Loucy (cell line): ENCODE data around the gene TJAP1.

Source experiments
- H2AFZ ChIP-seq: fragments of 200-600 bp; sonication (generic); 2 replicates; pipeline ENCODE4 v1.6.0; 2016; ENCODE audit warnings: antibody characterized with exemption, mild to moderate bottlenecking, low read length, moderate library complexity
- H3F3A ChIP-seq: fragments of 200-600 bp; 2 replicates; pipeline ENCODE4 v1.6.0; 2016; ENCODE audit warnings: antibody characterized with exemption, low read depth, mild to moderate bottlenecking
- H3K27me3 ChIP-seq: fragments of 200-600 bp; sonication (generic); 2 replicates; pipeline ENCODE4 v1.6.1; 2014; ENCODE audit warnings: low read length, mild to moderate bottlenecking; ENCODE audit not compliant: insufficient read depth, poor library complexity, severe bottlenecking
- H3K36me3 ChIP-seq: fragments of 200-600 bp; sonication (generic); 2 replicates; pipeline ENCODE4 v1.6.1; 2016; ENCODE audit warnings: low read length; ENCODE audit not compliant: insufficient read depth
- H3K4me1 ChIP-seq: fragments of 200-600 bp; sonication (generic); 2 replicates; pipeline ENCODE4 v1.5.1; 2014; ENCODE audit warnings: low read length, mild to moderate bottlenecking; ENCODE audit not compliant: insufficient read depth, poor library complexity, severe bottlenecking
- H3K4me2 ChIP-seq: fragments of 200-600 bp; sonication (generic); 2 replicates; pipeline ENCODE4 v1.6.0; 2014; ENCODE audit warnings: antibody characterized with exemption, low read length, low read depth, mild to moderate bottlenecking; ENCODE audit not compliant: poor library complexity, severe bottlenecking
- H3K4me3 ChIP-seq: fragments of 200-600 bp; sonication (generic); 2 replicates; pipeline ENCODE4 v1.5.1; 2014; ENCODE audit warnings: low read length, mild to moderate bottlenecking, mixed read lengths; ENCODE audit not compliant: poor library complexity, severe bottlenecking
- H3K79me2 ChIP-seq: fragments of 200-600 bp; sonication (generic); 2 replicates; pipeline ENCODE4 v1.6.1; 2014; ENCODE audit warnings: low read length; ENCODE audit not compliant: insufficient read depth
- H3K9ac ChIP-seq: fragments of 200-600 bp; sonication (generic); 2 replicates; pipeline ENCODE4 v1.6.0; 2014; ENCODE audit warnings: mild to moderate bottlenecking, low read depth, low read length, moderate library complexity; ENCODE audit not compliant: poor library complexity, severe bottlenecking
- H3K9me2 ChIP-seq: fragments of 200-600 bp; sonication (generic); replicated peaks from 2 replicates; pipeline ENCODE4 v1.6.1; 2016; ENCODE audit warnings: low read depth, low read length, mixed read lengths
- H3K9me3 ChIP-seq: fragments of 200-600 bp; sonication (generic); 2 replicates; pipeline ENCODE4 v1.6.1; 2014; ENCODE audit warnings: mild to moderate bottlenecking, antibody characterized with exemption, low read length, low read depth; ENCODE audit not compliant: insufficient read depth
- H4K20me1 ChIP-seq: fragments of 200-600 bp; sonication (generic); 2 replicates; pipeline ENCODE4 v1.6.0; 2014; ENCODE audit warnings: antibody characterized with exemption, low read length, mild to moderate bottlenecking; ENCODE audit not compliant: insufficient read depth, poor library complexity, severe bottlenecking
- CTCF ChIP-seq: fragments of 200-600 bp; sonication (generic); conservative IDR thresholded peaks from 2 replicates; pipeline ENCODE4 v1.5.1; 2014; ENCODE audit warnings: mild to moderate bottlenecking, antibody characterized with exemption, low read length
- EZH2phosphoT487 ChIP-seq: fragments of 200-600 bp; IDR thresholded peaks from 2 replicates; pipeline ENCODE4 v1.6.1; 2018; ENCODE audit warnings: antibody characterized with exemption, mild to moderate bottlenecking, moderate library complexity, borderline replicate concordance

TJAP1 gene

DNA sequence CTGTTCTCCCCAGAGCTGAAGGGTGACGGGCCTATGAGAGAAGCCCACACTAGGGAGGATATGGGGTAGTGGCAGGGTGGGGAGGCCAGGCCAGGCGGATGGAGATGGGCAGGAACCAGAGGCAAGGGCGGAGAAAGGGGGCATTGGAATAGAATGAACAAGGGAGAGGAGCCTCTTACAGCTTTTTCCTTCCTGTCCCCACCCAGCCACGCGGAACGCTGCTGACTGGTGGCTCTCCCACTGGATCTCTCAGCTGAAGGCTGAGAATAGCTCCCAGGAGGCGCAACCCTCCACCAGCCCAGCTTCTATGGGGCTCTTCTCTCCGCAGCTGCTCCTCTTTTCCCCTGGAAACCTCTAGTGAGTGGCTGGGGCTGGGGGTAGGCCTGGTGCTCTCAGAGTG is 32.8 kb upstream of the TJAP1 start:
- no peaks in the 10 kb centered on the region for H3K9me2 ChIP-seq
- no peak overlapping the region for H3K9ac ChIP-seq
- TF ChIP-seq EZH2phosphoT487 = no peak
- no peak for TF ChIP-seq CTCF
- no peak overlapping the region for H2AFZ ChIP-seq
- no peaks in the 10 kb centered on the region for H4K20me1 ChIP-seq
- no peaks in the 10 kb centered on the region for H3K4me1 ChIP-seq
- H3K4me2 ChIP-seq = no peak overlapping the region
- H3K27me3 ChIP-seq = no peaks in the 10 kb centered on the region
- no peak overlapping the region for H3K4me3 ChIP-seq
- no peaks in the 10 kb centered on the region for H3K9me3 ChIP-seq
- no peaks in the 10 kb centered on the region for H3K36me3 ChIP-seq
- no peaks in the 10 kb centered on the region for H3F3A ChIP-seq
- no peaks in the 10 kb centered on the region for H3K79me2 ChIP-seq

DNA sequence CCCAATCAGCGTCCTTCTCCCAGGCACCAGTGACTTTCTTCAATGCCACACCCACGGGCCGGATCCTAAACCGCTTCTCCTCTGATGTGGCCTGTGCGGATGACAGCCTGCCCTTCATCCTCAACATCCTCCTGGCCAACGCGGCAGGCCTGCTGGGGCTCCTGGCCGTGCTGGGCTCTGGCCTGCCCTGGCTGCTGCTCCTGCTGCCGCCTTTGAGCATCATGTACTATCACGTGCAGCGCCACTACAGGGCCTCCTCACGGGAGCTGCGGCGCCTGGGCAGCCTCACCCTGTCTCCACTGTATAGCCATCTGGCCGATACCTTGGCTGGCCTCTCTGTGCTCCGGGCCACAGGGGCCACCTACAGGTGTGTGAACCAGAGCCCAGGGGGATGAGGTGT is 31.8 kb upstream of the TJAP1 start:
- H3K36me3 ChIP-seq = no peaks in the 10 kb centered on the region

GRCh38 chr6:43447604-43448003 is 29.8 kb upstream of the TJAP1 start:
- no peak for TF ChIP-seq CTCF
- no peak for TF ChIP-seq EZH2phosphoT487
- Histone ChIP-seq H3K79me2 (no peaks in the 10 kb centered on the region), H3K4me3 (no peak overlapping the region), H3K4me1 (no peaks in the 10 kb centered on the region), H3K27me3 (no peaks in the 10 kb centered on the region), H3K9ac (no peak overlapping the region), H3K9me2 (no peaks in the 10 kb centered on the region), H3K9me3 (no peaks in the 10 kb centered on the region), H3F3A (no peaks in the 10 kb centered on the region), H3K36me3 (no peaks in the 10 kb centered on the region), H4K20me1 (no peaks in the 10 kb centered on the region), H2AFZ (no peak overlapping the region), H3K4me2 (no peak overlapping the region)

More for the DNA sequence above, 31.8 kb upstream of the TJAP1 start:
- TF ChIP-seq CTCF = no peak
- H3K9me2 ChIP-seq = no peaks in the 10 kb centered on the region
- H4K20me1 ChIP-seq = no peaks in the 10 kb centered on the region
- no peak overlapping the region for H3K9ac ChIP-seq
- H2AFZ ChIP-seq = no peak overlapping the region
- H3K27me3 ChIP-seq = no peaks in the 10 kb centered on the region
- H3K4me3 ChIP-seq = no peak overlapping the region
- H3F3A ChIP-seq = no peaks in the 10 kb centered on the region
- H3K79me2 ChIP-seq = no peaks in the 10 kb centered on the region
- H3K4me2 ChIP-seq = no peak overlapping the region
- H3K9me3 ChIP-seq = no peaks in the 10 kb centered on the region
- no peaks in the 10 kb centered on the region for H3K4me1 ChIP-seq
